ENCODE data around the gene COL8A1. TPM values are rescaled to one million over a fixed set of nuclear protein-coding genes. Genes with fewer than 3 reads are reported as not detected.

COL8A1 gene
- total RNA-seq, 1 donor from 2014 or later, result 123 TPM

- H4K20me1 ChIP-seq (ENCODE audit: insufficient read depth, low read length), result no peaks in the 10 kb centered on the region
- peaks cover 15% of the 10 kb centered on the region for H3K9me3 Mint-ChIP-seq (ENCODE audit: unreplicated experiment)
Observed at GRCh38 chr3:99803297-99803696, 164.9 kb downstream of the COL8A1 start.

GRCh38 chr3:99805160-99805559, 166.8 kb downstream of the COL8A1 start:
- no peak overlapping the region for H3K27ac ChIP-seq (ENCODE audit: low read depth, low read length)
- TF ChIP-seq EZH2 (IDR thresholded peaks at IDR 0.05; ENCODE audit: insufficient read depth, low read length) (no peak), CTCF (IDR thresholded peaks at IDR 0.05; ENCODE audit: insufficient read depth, low read depth, low read length) (no peak)
- H3K36me3 Mint-ChIP-seq (ENCODE audit: low read depth, unreplicated experiment), result peaks cover 8% of the 10 kb centered on the region
- no peak overlapping the region for H3K4me3 ChIP-seq (ENCODE audit: insufficient read depth, low read depth, low read length)
- peaks cover 8% of the 10 kb centered on the region for H3K9me3 ChIP-seq (ENCODE audit: insufficient read depth, low read depth, low read length)
- no peak overlapping the region for H3K27ac Mint-ChIP-seq (ENCODE audit: unreplicated experiment)
- peaks cover 15% of the 10 kb centered on the region for H3K9me3 Mint-ChIP-seq (ENCODE audit: unreplicated experiment)
- H2AFZ ChIP-seq (ENCODE audit: low read depth, low read length), result no peak overlapping the region
- no peak overlapping the region for H3K9ac ChIP-seq (ENCODE audit: low read length)
- H4K20me1 ChIP-seq (ENCODE audit: insufficient read depth, low read length), result no peaks in the 10 kb centered on the region
- H3K4me1 Mint-ChIP-seq (ENCODE audit: low read depth, unreplicated experiment), result peaks cover 2% of the 10 kb centered on the region
- no peaks in the 10 kb centered on the region for H3K79me2 ChIP-seq (ENCODE audit: insufficient read depth, low read length)
- no peak overlapping the region for H3K4me2 ChIP-seq (ENCODE audit: low read length)
- no peak for FAIRE-seq
- no peaks in the 10 kb centered on the region for H3K36me3 ChIP-seq (ENCODE audit: insufficient read depth, low read length)
- no peaks in the 10 kb centered on the region for H3K4me1 ChIP-seq (ENCODE audit: insufficient read depth, low read length)
- no peak for DNase-seq (ENCODE audit: low read depth)
- no peaks in the 10 kb centered on the region for H3K27me3 ChIP-seq (ENCODE audit: insufficient read depth, low read length)
- no peak overlapping the region for H3K4me3 Mint-ChIP-seq (ENCODE audit: unreplicated experiment)
- H3K27me3 Mint-ChIP-seq (ENCODE audit: low read depth, unreplicated experiment), result no peaks in the 10 kb centered on the region

More at GRCh38 chr3:99803297-99803696, 164.9 kb downstream of the COL8A1 start:
- Histone ChIP-seq H3K79me2 (ENCODE audit: insufficient read depth, low read length) (no peaks in the 10 kb centered on the region), H3K9me3 (ENCODE audit: insufficient read depth, low read depth, low read length) (peaks cover 8% of the 10 kb centered on the region), H2AFZ (ENCODE audit: low read depth, low read length) (no peak overlapping the region), H3K9ac (ENCODE audit: low read length) (no peak overlapping the region), H3K4me1 (ENCODE audit: insufficient read depth, low read length) (no peaks in the 10 kb centered on the region), H3K27ac (ENCODE audit: low read depth, low read length) (no peak overlapping the region), H3K27me3 (ENCODE audit: insufficient read depth, low read length) (no peaks in the 10 kb centered on the region), H3K36me3 (ENCODE audit: insufficient read depth, low read length) (no peaks in the 10 kb centered on the region), H3K4me3 (ENCODE audit: insufficient read depth, low read depth, low read length) (no peak overlapping the region), H3K4me2 (ENCODE audit: low read length) (no peak overlapping the region)
- DNase-seq (ENCODE audit: low read depth), result no peak
- Mint-ChIP-seq H3K4me1 (ENCODE audit: low read depth, unreplicated experiment) (peaks cover 2% of the 10 kb centered on the region), H3K4me3 (ENCODE audit: unreplicated experiment) (no peak overlapping the region), H3K27me3 (ENCODE audit: low read depth, unreplicated experiment) (no peaks in the 10 kb centered on the region), H3K27ac (ENCODE audit: unreplicated experiment) (no peak overlapping the region), H3K36me3 (ENCODE audit: low read depth, unreplicated experiment) (peaks cover 10% of the 10 kb centered on the region)
- no peak for FAIRE-seq
- TF ChIP-seq EZH2 (IDR thresholded peaks at IDR 0.05; ENCODE audit: insufficient read depth, low read length) (no peak), CTCF (IDR thresholded peaks at IDR 0.05; ENCODE audit: insufficient read depth, low read depth, low read length) (no peak)

GRCh38 chr3:99808163-99808794, 169.9 kb downstream of the COL8A1 start:
- Histone ChIP-seq H3K4me2 (ENCODE audit: low read length) (no peak overlapping the region), H3K36me3 (ENCODE audit: insufficient read depth, low read length) (no peaks in the 10 kb centered on the region), H4K20me1 (ENCODE audit: insufficient read depth, low read length) (no peaks in the 10 kb centered on the region), H3K9ac (ENCODE audit: low read length) (no peak overlapping the region), H3K4me1 (ENCODE audit: insufficient read depth, low read length) (no peaks in the 10 kb centered on the region), H3K4me3 (ENCODE audit: insufficient read depth, low read depth, low read length) (no peak overlapping the region), H3K27ac (ENCODE audit: low read depth, low read length) (no peak overlapping the region), H2AFZ (ENCODE audit: low read depth, low read length) (no peak overlapping the region), H3K27me3 (ENCODE audit: insufficient read depth, low read length) (no peaks in the 10 kb centered on the region), H3K9me3 (ENCODE audit: insufficient read depth, low read depth, low read length) (peaks cover 8% of the 10 kb centered on the region), H3K79me2 (ENCODE audit: insufficient read depth, low read length) (no peaks in the 10 kb centered on the region)
- FAIRE-seq (peak; percentile 81), DNase-seq (ENCODE audit: low read depth) (peak; percentile 68)
- Mint-ChIP-seq H3K4me1 (ENCODE audit: low read depth, unreplicated experiment) (no peaks in the 10 kb centered on the region), H3K27me3 (ENCODE audit: low read depth, unreplicated experiment) (peaks cover 7% of the 10 kb centered on the region), H3K9me3 (ENCODE audit: unreplicated experiment) (peaks cover 12% of the 10 kb centered on the region), H3K4me3 (ENCODE audit: unreplicated experiment) (no peak overlapping the region), H3K27ac (ENCODE audit: unreplicated experiment) (no peak overlapping the region), H3K36me3 (ENCODE audit: low read depth, unreplicated experiment) (peaks cover 8% of the 10 kb centered on the region)
- no peak for TF ChIP-seq EZH2 (IDR thresholded peaks at IDR 0.05; ENCODE audit: insufficient read depth, low read length)
- TF ChIP-seq CTCF (IDR thresholded peaks at IDR 0.05; ENCODE audit: insufficient read depth, low read depth, low read length), result peak; percentile 94
